Panc1 (cell line): ENCODE data around the gene SMAD5. TPM values are rescaled to one million over a fixed set of nuclear protein-coding genes. Genes with fewer than 3 reads are reported as not detected.

Experiments used
- ATAC-seq: fragments of 200-7000 bp; cut with Tn5 transposase; 2 replicates; pipeline ENCODE4 v1.9.1; 2020; ENCODE audit warnings: mild to moderate bottlenecking, moderate library complexity
- BruUV-seq: library from RNA; stranded (reverse); fragments of 400-500 nt; replicated peaks from 2 replicates; lab custom pipeline; 2021; lab: Mats Ljungman, UMichigan
- CTCF ChIA-PET: fragments of 300-600 bp; sonication (Branson Sonifier 250); formaldehyde crosslinking; loops from one replicate; lab custom pipeline; 2022; ENCODE audit warnings: antibody characterized with exemption; lab: Charles Lee
- POLR2A ChIA-PET: fragments of 300-600 bp; sonication (Branson Sonifier 250); formaldehyde crosslinking; loops from one replicate; lab custom pipeline; 2022; ENCODE audit warnings: antibody characterized with exemption; lab: Charles Lee
- DNase-seq: peaks from one replicate; pipeline ENCODE4 v3.0.0-alpha.2; 2010; ENCODE audit warnings: low read depth, low spot score
- H3K27ac ChIP-seq: 2 replicates; pipeline ENCODE4 v1.5.1; 2011; ENCODE audit warnings: mild to moderate bottlenecking, low read length, inconsistent platforms
- H3K27me3 ChIP-seq: fragments of 200-500 bp; sonication (Bioruptor generic); 2 replicates; pipeline ENCODE4 v1.6.0; 2014; ENCODE audit warnings: low read length, inconsistent platforms; ENCODE audit not compliant: control insufficient read depth, insufficient read depth
- H3K36me3 ChIP-seq: fragments of 200-500 bp; sonication (Bioruptor generic); 2 replicates; pipeline ENCODE4 v1.5.1; 2014; ENCODE audit warnings: inconsistent platforms, mild to moderate bottlenecking, low read length, moderate library complexity; ENCODE audit not compliant: control insufficient read depth, insufficient read depth
- H3K4me1 ChIP-seq: 2 replicates; pipeline ENCODE4 v1.5.1; 2011; ENCODE audit warnings: inconsistent platforms, mild to moderate bottlenecking, low read length, moderate library complexity; ENCODE audit not compliant: control insufficient read depth, insufficient read depth
- H3K4me3 ChIP-seq, 2 experiments: 2 replicates each; pipeline ENCODE4 v1.5.1; 2011 to 2012; ENCODE audit warnings: low read depth in 2 of 2, low read length in 2 of 2, mild to moderate bottlenecking in 2 of 2, inconsistent platforms in 1 of 2, moderate library complexity in 1 of 2
- H3K9me3 ChIP-seq: fragments of 200-500 bp; sonication (Bioruptor generic); 2 replicates; pipeline ENCODE4 v1.5.1; 2014; ENCODE audit warnings: low read depth, mild to moderate bottlenecking, inconsistent platforms, low read length, moderate library complexity; ENCODE audit not compliant: control insufficient read depth, insufficient read depth
- CTCF ChIP-seq: fragments of 450-650 bp; IDR thresholded peaks from 2 replicates; pipeline ENCODE4 v1.5.1; 2017; ENCODE audit warnings: mild to moderate bottlenecking
- POLR2AphosphoS5 ChIP-seq: IDR thresholded peaks from 2 replicates; pipeline ENCODE4 v1.6.1; 2012; ENCODE audit warnings: mild to moderate bottlenecking, low read depth, low read length, moderate library complexity
- SIN3A ChIP-seq: IDR thresholded peaks from 2 replicates; pipeline ENCODE4 v1.6.1; 2012; ENCODE audit warnings: low read depth, mild to moderate bottlenecking, low read length, moderate library complexity, borderline replicate concordance; ENCODE audit not compliant: insufficient read depth
- TCF7L2 ChIP-seq: IDR thresholded peaks from 2 replicates; pipeline ENCODE4 v1.6.1; 2011; ENCODE audit warnings: mild to moderate bottlenecking, low read depth, low read length, inconsistent platforms
- in situ Hi-C: cut with HindIII; loops from 2 replicates; pipeline ENCODE4 v1.10.0; 2016; ENCODE audit warnings: low sequenced_read_pairs, low pct_unique_long_range_greater_than_20kb
- intact Hi-C: fragments of 100-400 bp; cut with micrococcal nuclease; formaldehyde crosslinking; loops from one replicate; pipeline ENCODE4 v1.10.0; 2022; ENCODE audit not compliant: unreplicated experiment
- total RNA-seq: library from RNA; stranded (reverse); gene quantifications from one replicate; pipeline ENCODE4 v1.2.1, GENCODE V29; 2021; ENCODE audit not compliant: unreplicated experiment
- TF ChIP-seq, protein P1 (sequence below), 2 experiments: IDR thresholded peaks; 2 replicates each; pipeline ENCODE4 v1.6.1; 2011 to 2012; ENCODE audit warnings: low read depth in 2 of 2, control low read depth in 1 of 2, low read length in 1 of 2, mild to moderate bottlenecking in 1 of 2, moderate library complexity in 1 of 2; ENCODE audit not compliant: insufficient read depth in 1 of 2

Gene SMAD5
- total RNA-seq, 1 experiment from 2014 or later = 61.5 TPM

DNA sequence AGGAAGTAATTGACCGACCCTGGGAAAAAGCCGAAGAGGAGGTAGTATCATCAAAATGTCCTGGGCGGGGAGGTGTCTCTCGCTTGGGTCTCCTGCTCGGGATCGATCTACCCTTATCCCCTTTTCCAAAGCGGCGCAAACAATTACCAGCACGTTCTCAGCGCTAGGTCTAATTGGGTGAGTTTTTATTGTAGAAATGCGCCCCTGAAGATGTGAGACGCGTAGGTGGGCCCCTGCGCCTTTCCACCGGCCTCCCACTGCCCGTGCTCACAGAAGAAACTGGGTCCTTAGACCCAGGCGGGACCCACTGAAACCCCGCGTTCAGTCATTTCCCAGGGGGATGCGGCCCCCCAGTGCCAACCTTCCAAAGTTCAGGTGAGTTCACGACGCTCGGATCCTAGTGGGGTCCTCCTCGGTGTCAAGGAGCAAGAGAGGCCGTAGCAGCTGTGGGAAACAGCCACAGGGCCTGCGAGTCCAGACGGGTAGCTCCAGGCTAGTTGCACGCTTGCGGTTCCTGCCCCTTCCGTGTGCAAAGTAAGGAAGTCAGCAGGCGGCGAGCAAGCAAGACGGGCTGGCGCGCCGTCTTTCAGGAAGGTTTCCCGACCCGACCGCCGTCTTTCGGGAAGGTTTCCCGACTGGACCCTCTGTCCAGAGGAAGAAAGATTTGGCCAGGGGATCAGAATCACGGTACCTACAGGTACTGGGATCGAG, 58.8 kb downstream of the SMAD5 start:
- ChIA-PET CTCF (interaction anchor here (0.6 kb wide), 1 partner anchor 20 kb away, joined by 4 read pairs; no protein-coding TSS in a partner anchor), POLR2A (no interaction called here)
- Histone ChIP-seq H3K27ac (0 out of 2 replicates have a peak overlapping the region, but pooled peaks have one; percentile 14), H3K9me3 (no peaks in the 10 kb centered on the region), H3K36me3 (no peaks in the 10 kb centered on the region), H3K4me3 (peak overlapping the region; percentile 41 to 63), H3K27me3 (no peaks in the 10 kb centered on the region; the same call in 1 of the 2 replicates), H3K4me1 (peaks cover 6% of the 10 kb centered on the region; the same call in 1 of the 2 replicates)
- in situ Hi-C loops (no loop called here), intact Hi-C loops (no loop called here)
- DNase-seq (no peak), ATAC-seq (peak; percentile 59)
- no TSS peak for BruUV-seq
- TF ChIP-seq, protein P1, sequence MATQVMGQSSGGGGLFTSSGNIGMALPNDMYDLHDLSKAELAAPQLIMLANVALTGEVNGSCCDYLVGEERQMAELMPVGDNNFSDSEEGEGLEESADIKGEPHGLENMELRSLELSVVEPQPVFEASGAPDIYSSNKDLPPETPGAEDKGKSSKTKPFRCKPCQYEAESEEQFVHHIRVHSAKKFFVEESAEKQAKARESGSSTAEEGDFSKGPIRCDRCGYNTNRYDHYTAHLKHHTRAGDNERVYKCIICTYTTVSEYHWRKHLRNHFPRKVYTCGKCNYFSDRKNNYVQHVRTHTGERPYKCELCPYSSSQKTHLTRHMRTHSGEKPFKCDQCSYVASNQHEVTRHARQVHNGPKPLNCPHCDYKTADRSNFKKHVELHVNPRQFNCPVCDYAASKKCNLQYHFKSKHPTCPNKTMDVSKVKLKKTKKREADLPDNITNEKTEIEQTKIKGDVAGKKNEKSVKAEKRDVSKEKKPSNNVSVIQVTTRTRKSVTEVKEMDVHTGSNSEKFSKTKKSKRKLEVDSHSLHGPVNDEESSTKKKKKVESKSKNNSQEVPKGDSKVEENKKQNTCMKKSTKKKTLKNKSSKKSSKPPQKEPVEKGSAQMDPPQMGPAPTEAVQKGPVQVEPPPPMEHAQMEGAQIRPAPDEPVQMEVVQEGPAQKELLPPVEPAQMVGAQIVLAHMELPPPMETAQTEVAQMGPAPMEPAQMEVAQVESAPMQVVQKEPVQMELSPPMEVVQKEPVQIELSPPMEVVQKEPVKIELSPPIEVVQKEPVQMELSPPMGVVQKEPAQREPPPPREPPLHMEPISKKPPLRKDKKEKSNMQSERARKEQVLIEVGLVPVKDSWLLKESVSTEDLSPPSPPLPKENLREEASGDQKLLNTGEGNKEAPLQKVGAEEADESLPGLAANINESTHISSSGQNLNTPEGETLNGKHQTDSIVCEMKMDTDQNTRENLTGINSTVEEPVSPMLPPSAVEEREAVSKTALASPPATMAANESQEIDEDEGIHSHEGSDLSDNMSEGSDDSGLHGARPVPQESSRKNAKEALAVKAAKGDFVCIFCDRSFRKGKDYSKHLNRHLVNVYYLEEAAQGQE (IDR thresholded peaks at IDR 0.05; ENCODE audit: insufficient read depth in 1 of 2, low read depth in 2 of 2, low read length in 1 of 2) = no peak
- no peak for TF ChIP-seq TCF7L2
- TF ChIP-seq CTCF = no peak
- TF ChIP-seq SIN3A = no peak
- TF ChIP-seq POLR2AphosphoS5 = no peak; the same call in 1 of the 2 replicates

DNA sequence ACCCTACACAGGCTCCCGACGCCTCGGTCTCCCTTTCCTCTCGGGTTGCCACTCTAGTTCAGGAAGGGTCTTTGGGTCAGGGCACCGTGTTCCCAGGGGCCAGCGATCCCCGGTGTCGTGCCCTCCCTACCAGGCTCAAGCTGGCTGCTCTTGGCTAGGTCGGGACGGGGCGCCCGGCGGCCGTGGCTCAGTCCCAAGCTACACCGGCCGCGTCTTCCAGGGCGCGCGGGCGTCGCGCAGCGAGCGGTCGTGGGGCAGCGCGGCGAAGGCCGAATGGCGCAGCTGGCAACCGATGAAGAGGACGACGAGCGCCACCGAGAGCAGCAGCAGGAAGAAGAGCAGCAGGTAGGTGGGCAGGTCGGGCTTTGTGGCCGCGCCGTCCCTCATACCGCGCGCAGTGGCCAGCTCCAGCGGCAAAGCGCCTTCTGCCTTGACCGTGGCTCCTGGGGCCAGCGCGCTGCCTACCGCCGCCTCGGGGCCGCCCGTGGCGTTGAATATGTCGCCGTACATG, 59.4 kb downstream of the SMAD5 start:
- TF ChIP-seq POLR2AphosphoS5 (0 out of 2 replicates have a peak, but pooled peaks have one; percentile 33), CTCF (no peak)
- ATAC-seq (peak; percentile 71), DNase-seq (no peak)
- H3K36me3 ChIP-seq = no peaks in the 10 kb centered on the region
- H3K4me1 ChIP-seq = peaks cover 6% of the 10 kb centered on the region; the same call in 1 of the 2 replicates
- BruUV-seq = no TSS peak
- H3K4me3 ChIP-seq = peak overlapping the region; percentile 41 to 63
- no peaks in the 10 kb centered on the region for H3K9me3 ChIP-seq
- intact Hi-C loops (no loop called here), in situ Hi-C loops (no loop called here)
- no peaks in the 10 kb centered on the region; the same call in 1 of the 2 replicates for H3K27me3 ChIP-seq
- ChIA-PET POLR2A (no interaction called here), CTCF (no interaction called here)
- H3K27ac ChIP-seq = 0 out of 2 replicates have a peak overlapping the region, but pooled peaks have one; percentile 14
